Erythroblast (primary cell): ENCODE results near the gene ACAA2.

ENCODE experiments used
- GATA1 ChIP-seq: IDR thresholded peaks from 2 replicates; pipeline ENCODE4 v1.6.1; 2011; ENCODE audit warnings: low read depth, mild to moderate bottlenecking, control low read depth, low read length, moderate library complexity
- POLR2A ChIP-seq: IDR thresholded peaks from 2 replicates; pipeline ENCODE4 v1.6.1; 2011; ENCODE audit warnings: mild to moderate bottlenecking, low read length

GRCh38 chr18:49839012-49839411 is 25.7 kb upstream of the ACAA2 start:
- no peak for TF ChIP-seq POLR2A
- TF ChIP-seq GATA1, result no peak
